T-helper 1 cell treated with Interleukin-12 subunit alpha and Interleukin-12 subunit beta and Interleukin-4 antibody, amounts not matched to agents 30 ng/mL and 1 ng/mL, for 36 hours (primary cell): ENCODE data around the gene TCEA2. TPM values are rescaled to one million over a fixed set of nuclear protein-coding genes. Genes with fewer than 3 reads are reported as not detected.

Experiments
- intact Hi-C: fragments of 100-400 bp; cut with micrococcal nuclease; formaldehyde crosslinking; loops from one replicate; pipeline ENCODE4 v1.15.1; 2024
- total RNA-seq: library from RNA; stranded (reverse); gene quantifications from 2 replicates; pipeline ENCODE4 v1.2.3, GENCODE V29; 2022

Gene TCEA2
- total RNA-seq, 1 donor from 2014 or later: 47.4 TPM

DNA sequence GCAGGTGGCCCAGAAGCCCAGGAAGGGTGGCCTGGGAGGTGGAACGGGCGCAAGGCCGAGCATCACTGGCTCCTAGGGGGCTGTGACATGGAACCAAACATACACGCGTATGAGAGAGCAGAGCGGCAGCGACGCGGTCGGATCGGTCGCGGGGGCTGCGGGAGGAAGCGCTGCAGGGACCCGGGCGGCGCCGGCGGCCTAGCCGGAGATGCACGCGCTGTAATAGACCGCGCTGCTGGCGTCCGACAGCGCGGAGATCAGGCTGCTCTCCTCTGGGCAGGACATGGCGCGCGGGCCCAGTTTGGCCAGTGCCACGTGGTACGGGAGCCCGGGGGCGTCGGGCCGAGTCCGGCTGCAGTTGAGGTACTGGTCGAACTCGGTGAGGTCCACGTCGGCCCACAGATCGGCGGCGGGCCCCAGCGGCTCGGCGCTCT, 15.0 kb upstream of the TCEA2 start:
- intact Hi-C loops: no loop called here

DNA sequence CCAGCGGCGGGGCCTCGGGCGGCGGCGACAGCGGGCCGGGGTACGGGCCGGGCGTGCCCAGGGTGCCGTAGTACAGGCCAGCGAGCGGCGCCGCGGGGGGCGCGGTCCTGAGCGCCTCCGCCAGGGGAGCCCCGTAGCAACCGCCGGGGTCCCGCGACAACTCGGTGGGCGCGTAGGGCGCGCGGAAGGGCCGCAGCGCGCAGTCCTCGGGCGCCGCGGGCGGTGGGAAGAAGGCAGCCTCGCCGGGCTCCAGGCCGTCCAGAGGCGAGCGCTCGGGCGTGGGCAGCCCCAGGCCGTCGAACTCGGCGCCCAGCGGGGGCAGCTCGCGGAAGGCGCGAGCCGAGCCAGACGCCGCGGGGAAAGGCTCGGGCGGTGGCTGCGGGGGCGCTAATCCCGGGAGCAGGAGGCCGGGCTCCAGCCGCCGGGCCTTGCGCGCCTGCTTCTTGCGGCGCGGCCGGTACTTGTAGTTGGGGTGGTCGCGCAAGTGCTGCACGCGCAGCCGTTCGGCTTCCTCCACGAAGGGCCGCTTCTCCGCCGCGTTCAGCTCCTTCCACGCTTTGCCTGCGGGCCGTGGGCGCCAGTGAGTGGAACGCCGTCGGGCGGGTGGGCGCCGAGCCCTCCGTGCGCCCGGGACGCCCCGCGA, 14.5 kb upstream of the TCEA2 start:
- intact Hi-C loops: loop anchor here (1.0 kb wide), 1 partner anchor 9 kb away; no protein-coding TSS in a partner anchor

DNA sequence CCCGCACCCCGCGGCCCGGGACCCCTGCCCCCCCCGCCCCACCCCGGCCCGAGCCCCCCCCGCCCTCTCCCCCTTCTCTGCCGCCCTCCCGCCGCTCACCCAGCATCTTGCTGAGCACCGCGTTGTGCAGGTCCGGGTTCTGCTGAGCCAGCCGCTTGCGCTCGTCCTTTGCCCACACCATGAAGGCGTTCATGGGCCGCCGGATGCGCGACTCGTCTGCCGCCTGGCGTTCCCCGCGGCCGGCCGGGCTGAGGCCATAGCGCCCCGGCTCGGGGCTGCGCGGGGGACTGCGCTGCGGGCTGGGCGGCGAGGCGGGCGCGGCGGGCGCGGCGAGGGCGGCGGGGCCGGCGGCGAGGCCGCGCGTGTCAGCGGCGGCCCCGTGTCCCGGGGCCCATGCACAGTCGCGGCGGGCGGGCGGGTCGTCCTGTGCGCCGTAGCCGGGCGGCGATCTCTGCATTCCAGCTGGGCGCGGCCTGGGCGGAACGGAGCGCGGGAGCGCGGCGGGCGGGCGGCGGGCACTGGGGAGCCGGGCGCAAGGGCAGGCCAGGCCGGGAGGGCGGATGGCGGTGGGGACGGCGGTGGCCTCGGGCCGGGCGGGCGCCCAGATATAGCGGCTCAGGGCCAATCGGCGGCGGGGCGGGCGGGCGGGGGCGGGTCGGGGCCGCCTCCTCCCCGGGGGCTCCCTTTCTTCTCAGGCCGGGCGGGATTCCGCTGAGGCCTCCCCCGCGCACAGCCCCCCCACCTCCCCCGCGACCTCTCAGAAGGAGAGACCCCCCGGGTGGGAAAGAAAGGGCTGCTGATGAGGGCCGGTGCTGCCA, 13.7 kb upstream of the TCEA2 start, which contains the start of gene SOX18:
SOX18 (minus strand) TSS at position 580 of the 818 bp plus-strand sequence; CDS start at position 457, 123 bp downstream.
- intact Hi-C loops: loop anchor here (1.0 kb wide), 1 partner anchor 10 kb away; no protein-coding TSS in a partner anchor

DNA sequence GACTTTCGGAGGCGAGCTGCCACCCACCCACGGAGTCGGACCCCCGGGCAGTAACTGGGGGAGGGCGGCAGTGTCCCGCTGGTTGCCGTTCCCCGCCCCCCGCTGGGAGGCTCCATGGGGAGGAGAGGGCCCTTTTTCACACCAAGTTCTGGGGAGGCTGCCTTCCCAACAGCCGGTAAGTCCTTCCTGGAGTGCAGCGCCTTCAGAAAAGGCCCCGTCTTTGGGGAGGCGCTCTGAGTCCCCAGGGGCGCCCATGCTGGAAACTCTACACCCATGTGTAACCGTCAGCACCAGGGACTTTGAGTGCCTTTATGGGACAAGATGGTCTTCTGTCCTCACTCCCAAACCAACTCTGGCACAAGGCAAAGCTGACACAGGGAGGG, 13.1 kb upstream of the TCEA2 start:
- intact Hi-C loops: loop anchor here (1.0 kb wide), 1 partner anchor 11 kb away; no protein-coding TSS in a partner anchor

DNA sequence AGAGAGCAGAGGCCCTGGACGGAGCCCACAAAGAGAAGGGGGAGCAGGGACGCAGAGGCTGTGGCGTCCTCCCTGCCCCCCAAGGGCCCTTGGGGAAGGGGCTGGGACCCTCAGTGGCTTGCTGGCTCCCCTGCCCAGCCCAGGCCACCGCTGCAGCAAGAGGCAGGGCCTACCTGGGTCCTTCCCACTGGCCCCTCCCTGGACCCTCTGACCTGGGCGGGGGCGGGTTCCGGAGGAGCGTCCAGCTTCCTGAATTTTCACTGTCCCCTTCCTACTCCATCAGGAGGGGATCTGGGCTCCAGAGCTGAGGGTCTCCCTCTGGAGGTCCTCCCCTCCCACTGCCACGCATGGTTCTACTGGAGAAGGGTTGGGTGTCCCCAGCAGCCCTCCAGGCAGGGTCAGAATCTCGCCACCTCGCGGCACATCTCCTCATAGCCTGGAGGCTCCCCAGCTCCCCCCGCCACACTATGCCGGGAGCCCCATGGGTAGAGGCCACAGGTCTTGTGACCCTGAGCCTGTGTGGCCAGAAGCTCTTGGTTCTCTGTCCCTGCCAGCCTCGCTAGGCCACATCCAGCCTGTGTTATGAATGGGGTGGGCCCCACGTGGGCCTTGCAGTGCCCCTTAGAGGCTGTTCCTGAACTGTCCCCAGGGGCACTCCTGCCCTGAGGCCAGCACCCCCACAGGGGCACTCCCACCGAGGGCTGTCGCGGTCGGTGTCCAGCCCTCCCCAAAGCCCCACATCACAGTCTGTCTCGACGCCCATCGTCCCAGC, 12.6 kb upstream of the TCEA2 start:
- intact Hi-C loops: no loop called here

DNA sequence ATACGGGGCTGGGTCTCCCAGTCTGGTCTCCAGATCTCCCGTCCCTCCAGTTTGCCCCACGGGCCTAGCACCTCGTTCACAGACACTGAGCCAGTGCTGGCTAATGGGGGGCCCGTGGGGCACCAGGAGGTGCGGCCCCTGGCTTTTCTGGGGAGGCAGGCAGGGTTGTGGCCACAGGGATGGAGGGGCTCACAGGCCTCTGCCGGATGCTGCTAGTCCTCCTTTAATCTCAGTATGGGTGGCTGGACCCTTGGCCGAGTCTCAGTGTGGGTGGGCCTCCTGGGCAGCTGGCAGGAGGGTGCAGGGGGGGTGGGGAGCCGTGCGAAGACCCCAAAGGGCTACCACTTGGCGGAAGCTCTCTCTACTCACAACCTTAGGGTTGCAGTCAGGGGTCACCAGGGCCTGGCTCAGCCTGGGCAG, 12.0 kb upstream of the TCEA2 start:
- intact Hi-C loops: no loop called here

DNA sequence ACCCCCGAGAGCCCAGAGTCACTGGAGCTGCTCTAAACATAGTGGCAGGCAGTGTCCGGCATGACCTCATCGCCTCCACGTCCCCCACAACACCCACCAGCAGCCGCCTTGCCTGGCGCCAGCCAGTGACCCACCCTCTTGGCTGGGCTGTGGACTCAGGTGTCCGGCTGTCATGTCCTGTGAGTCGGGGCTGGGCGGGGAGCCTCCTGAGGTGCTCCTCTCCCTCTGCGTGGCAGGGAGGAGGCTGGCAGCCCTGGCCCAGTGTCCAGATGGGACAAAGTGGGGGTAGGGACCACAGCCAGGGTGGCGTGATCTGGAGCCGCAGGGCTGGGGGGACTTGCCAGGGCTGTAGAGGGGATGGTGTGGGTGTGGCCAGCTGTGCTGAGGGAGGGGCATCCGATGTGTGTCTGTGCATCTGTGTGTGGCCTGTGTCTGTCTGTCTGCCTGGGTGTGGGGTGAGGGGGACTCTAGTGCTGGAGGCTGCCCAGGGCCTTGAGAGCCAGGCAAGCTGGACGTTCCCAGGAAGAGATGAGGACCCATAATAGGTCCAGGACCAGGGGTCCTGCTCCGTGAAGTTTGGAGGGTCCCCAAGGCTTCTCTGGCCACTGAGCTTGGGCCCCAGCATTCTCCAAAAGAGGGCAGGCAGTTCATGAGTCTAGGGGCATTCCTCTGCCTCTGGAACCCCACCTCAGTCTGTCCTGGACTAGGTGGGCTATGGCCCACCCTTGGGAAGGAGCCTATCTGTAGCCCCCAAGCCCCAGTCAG, 11.3 kb upstream of the TCEA2 start:
- intact Hi-C loops: no loop called here

DNA sequence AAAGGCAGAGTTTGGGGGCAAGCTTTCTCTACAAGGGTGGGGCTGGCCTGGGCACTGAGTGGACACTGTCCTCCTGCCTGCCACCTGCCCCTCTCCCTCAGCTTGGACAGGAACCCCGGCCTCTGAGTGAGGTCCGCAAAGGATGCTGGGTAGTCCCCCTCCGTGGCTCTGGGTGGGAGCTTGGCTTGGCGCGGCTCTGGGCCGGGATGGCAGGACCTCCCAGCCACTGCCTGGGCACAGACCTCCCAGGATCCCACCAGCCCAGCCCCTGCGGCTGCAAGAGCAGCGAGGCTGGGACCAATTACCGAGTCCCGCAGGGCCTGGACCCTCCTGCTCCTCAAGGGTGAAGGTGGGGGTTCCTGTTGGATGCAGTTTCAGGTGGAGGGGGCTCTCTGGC, 10.7 kb upstream of the TCEA2 start:
- intact Hi-C loops: no loop called here

DNA sequence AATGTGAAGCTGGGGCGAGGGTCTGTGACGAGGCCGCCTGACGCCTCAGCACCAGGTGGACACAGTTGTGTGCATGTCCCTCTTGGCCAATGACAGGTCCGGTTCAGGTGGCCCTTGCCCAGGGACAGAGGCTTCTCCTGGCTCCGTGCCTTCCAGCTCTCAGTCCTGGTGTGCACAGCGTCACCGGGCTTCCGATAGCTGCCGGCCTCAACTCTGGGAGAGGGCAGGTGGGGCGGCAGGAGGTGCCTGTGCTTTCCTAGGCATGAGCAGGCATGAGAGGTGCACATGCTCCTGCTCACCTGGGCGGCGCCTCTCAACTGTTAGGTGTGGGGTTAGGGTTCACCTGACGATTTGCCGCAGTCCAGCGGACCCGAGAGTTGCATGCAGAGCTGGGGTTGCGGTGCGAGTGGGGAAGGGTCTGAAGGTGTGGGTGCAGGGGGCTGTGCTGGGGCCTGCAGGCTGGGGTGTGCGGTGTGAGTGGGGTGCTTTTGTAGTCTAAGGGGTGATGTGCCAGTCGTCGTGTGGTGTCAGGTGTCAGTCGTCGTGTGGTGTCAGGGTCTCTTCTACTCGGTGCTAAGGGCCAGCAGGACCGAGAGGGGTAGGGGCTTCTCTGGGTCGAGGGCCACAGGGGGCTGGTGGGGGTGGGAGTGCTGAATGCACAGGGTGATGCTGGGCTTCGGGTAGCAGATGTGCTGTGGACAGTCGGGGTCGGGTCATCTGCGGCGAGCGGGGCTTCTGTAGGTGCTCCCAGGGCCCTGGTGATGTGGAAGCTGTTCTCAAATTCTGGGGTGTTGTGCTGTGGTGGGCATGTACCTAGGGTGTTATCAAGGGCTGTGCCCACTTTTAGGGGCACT, 9.8 kb upstream of the TCEA2 start:
- intact Hi-C loops: no loop called here

DNA sequence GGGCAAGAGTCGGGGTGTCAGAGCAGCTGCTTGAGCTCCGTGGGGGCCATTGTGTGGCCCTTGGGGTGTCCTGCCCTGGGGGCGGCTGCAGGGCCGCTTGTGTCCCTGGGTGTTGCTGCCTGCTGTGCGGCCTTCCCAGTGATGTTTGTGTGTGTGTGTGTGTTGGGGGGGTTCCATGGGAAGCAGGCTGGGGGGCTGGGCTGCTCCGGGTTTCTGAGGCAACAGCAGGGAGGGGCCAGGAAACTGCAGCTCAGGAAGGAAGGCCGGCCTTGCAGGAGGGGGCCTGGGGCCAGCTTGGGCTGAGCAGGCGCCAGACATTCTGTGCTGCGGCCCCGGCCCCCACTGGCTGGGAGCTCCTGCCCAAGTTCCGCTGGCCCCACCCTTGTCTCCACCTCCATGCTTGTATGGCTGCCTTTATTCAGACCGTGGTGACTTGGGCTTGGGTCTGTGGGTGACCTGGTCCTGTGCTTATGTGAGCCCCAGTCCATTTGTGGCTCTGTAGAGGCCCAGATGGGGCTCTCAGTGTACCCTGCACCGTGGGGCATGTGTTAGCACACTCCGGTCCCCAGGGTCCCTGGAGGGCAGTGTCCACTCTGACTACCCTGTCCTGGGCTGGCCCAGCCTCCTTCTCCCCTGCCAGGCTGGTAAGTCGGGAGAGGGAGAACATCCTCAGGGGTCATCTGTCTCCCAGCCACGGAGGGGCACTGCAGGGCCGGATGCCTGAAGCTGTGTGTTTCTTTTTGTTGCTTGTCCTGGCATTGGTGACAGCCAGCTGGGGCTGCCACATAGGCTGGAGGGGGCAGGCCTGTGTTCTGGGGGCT, 8.9 kb upstream of the TCEA2 start:
- intact Hi-C loops: no loop called here

DNA sequence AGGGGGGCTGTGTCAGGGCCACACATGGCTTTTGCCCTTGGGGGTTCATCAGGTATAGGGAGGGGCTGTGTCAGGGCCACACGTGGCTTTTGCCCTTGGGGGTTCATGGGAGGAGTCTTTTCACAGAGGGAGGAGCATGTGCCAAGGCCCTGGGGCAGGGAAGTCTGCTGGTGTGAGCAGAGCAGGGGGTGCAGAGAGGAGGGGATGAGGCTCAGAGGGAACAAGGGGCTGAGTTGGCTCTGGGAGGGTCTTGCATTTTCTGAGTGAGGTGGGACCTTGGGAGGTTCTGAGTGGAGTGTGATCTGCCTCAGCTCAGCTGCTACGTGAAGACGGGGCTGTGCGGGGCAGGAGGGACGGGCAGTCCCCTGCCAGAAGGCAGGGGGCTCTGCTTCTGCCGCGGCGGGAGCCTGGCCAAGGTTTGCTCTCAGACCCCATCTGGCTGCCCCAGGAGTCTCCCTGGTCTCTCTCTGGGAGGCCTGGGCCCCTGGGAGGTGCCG, 7.6 kb upstream of the TCEA2 start:
- intact Hi-C loops: loop anchor here (5.0 kb wide), 2 partner anchors 268 to 418 kb away; no protein-coding TSS in a partner anchor

DNA sequence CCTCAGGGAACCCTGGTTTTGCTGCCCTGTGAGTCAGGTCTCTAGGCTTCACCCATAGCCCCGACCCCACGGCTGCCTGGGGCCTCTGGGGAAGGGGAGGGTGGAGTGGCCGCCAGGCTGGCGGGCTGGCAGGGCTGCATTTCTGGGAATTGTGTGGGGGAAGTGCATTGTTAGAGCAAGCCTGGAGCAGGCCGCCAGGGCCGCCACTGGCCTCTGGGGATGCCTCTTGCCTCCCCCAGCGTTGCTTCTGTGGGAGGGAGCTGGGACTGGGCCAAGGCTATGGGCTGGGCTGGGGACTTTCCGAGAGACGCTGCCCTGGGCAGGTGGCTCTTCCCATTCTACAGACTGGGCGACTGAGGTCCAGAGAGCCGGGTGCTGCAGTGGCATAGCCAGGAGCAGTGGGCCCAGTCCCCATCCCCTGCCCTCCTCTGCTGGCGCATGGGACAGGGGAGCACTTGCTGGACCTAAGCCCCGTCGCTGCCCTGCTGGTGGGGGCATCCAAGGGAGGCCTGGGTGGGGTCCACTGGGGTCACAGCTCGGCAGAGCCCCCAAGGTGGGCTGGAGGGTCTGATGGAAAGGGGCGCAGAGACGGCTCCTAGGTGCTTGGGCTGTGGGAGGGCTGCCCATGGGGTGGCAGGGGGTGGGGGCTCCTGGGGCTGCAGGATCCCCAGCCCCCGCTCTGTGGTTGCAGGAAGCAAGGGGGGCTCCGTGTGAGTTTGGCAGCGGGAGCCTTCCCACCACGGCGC, 6.9 kb upstream of the TCEA2 start:
- intact Hi-C loops: loop anchor here (5.0 kb wide), 2 partner anchors 269 to 419 kb away; no protein-coding TSS in a partner anchor

DNA sequence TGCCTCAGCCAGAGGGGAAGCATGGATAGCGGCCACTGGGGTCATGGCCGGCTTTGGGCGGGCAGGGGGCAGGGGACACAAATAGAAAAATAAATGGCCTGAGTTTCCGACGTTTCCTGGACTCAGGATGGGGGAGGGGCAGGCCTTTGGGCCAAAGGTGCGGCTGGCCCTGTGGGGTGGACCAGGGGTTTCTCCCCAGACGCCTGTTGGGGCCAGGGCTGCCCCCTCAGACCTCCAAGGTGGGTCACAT, 6.4 kb upstream of the TCEA2 start:
- intact Hi-C loops: loop anchor here (5.0 kb wide), 2 partner anchors 269 to 419 kb away; no protein-coding TSS in a partner anchor

DNA sequence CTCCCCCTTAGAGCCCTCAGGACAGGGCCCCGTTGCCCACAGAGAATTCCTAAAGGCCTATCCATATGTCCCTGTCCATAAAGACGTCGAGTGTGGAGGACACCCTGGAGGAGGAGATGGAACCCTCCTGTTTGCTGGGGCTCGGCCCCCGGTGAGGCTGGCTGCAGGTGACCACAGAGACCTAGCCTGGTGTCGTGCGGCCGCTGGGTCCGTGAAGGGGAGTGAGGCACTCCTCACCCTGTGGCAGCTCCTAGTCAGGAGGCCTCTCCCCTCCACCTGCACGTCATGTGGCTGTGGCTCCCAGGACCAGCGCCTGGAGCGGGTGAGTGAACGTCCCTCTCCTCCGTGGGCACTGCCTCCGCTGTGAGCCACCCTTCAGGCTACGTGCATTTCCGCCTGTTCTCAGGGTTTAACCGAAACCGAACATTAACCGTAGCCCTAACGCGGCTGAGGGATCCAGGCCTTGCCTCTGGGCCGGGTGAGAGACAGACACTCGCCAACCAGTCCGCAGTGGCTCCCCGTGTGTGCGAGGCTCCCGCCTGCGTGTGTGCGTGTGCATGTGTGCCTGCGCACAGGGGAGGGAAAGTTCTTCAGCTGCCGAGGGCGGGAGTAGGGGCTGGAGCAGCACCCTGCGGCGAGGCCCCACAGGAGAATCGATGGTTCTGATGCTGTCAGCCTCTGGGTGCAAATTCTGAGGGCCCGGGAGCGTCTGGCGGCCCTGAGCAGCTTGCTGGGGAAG, 5.9 kb upstream of the TCEA2 start:
- intact Hi-C loops: loop anchor here (1.0 to 5.0 kb wide), 3 partner anchors 18 to 420 kb away; no protein-coding TSS in a partner anchor

DNA sequence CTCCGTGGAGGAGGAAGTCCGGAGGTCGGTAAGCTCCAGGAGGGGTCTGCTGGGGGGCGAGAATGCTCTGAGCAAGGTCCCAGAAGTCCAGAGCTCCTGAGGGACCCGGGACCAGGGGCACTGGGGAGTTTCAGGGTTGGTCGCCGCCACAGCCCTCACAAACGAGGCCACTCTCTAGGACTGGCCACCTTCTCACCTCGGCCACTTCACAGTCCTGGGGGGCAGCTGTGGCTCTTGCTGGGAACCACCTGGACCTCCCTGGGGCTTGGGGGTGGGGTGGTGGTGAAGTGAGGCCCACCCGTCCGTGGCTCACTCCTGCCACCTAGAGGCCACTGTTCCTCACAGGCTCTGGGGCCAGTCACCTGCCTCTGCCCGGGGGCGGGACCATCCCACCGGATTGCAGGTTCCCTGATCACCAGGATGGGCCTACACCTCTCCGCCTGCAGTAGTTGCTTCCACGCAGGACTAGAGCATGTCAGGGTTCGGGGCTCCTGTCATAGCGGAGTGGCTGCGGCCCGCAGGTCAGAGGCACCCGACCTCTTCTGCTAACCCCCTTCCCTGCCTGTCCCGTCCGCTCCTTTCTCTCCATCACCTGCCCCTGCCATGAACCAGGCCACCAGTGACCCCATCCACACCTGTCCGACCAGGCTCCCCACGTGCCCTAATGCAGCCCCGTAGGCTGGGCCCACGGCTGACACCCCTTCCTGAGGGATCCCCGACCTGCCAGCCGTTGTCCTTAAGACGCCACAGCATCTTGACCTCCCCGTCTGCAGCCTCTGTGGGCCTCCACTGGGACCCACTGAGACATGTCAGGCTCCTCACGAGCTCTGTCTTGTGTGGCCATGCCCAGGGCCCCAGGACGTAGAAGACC, 5.1 kb upstream of the TCEA2 start:
- intact Hi-C loops: loop anchor here (1.0 to 5.0 kb wide), 3 partner anchors 19 to 421 kb away; no protein-coding TSS in a partner anchor

DNA sequence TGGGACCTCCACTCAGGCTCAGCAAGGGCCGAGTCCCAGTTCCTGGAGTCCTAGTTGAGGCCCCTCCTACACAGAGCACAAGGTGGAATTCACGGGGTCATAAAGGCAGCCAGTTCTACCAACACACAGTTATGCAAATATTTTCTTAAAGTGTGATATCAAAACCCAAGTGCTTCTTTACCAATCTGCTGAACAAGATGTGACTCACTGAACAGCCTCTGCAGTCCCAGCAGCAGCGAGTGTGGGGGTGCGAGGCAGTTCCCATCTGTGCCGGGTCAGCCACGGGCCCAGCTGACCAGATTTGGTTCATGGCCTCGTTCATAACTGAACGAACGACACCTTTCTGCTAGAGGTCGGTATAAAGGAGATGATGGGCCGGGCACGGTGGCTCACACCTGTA, 4.5 kb upstream of the TCEA2 start:
- intact Hi-C loops: loop anchor here (5.0 kb wide), 2 partner anchors 271 to 421 kb away; no protein-coding TSS in a partner anchor
